Endodermal cell (in vitro differentiated cells): ENCODE data around the gene ANKH. TPM values are rescaled to one million over a fixed set of nuclear protein-coding genes. Genes with fewer than 3 reads are reported as not detected.

Source experiments
- DNase-seq: peaks from one replicate; pipeline ENCODE4 v3.0.0-alpha.2; 2017
- H3K27ac ChIP-seq: 2 replicates; pipeline ENCODE4 v1.5.1; 2013; ENCODE audit warnings: mild to moderate bottlenecking, low read depth, low read length, moderate library complexity
- H3K27me3 ChIP-seq: 2 replicates; pipeline ENCODE4 v1.6.1; 2013; ENCODE audit warnings: mild to moderate bottlenecking, low read length, moderate library complexity; ENCODE audit not compliant: insufficient read depth, control insufficient read depth, poor library complexity, severe bottlenecking
- H3K36me3 ChIP-seq: 2 replicates; pipeline ENCODE4 v1.7.0; 2013; ENCODE audit warnings: mild to moderate bottlenecking, low read length, moderate library complexity; ENCODE audit not compliant: control insufficient read depth, insufficient read depth
- H3K4me1 ChIP-seq: one replicate; pipeline ENCODE4 v1.7.0; 2013; ENCODE audit warnings: low read length; ENCODE audit not compliant: control insufficient read depth, insufficient read depth
- H3K4me3 ChIP-seq: 2 replicates; pipeline ENCODE4 v1.5.1; 2013; ENCODE audit warnings: mild to moderate bottlenecking, low read length, moderate library complexity
- H3K9ac ChIP-seq: 2 replicates; pipeline ENCODE4 v1.6.1; 2013; ENCODE audit warnings: mild to moderate bottlenecking, low read length, moderate library complexity; ENCODE audit not compliant: poor library complexity, severe bottlenecking; ENCODE audit errors: extremely low read depth
- H3K9me3 ChIP-seq: 2 replicates; pipeline ENCODE4 v1.6.1; 2013; ENCODE audit warnings: mild to moderate bottlenecking, low read length, moderate library complexity; ENCODE audit not compliant: control insufficient read depth
- H3K27ac Mint-ChIP-seq: 2 replicates; pipeline ENCODE4 v1.8.0; 2020; ENCODE audit warnings: mixed read lengths
- H3K27me3 Mint-ChIP-seq: 2 replicates; pipeline ENCODE4 v1.8.0; 2021; ENCODE audit warnings: mild to moderate bottlenecking, mixed read lengths; ENCODE audit not compliant: insufficient read depth
- H3K36me3 Mint-ChIP-seq: 2 replicates; pipeline ENCODE4 v1.8.0; 2020; ENCODE audit warnings: low read depth, mixed read lengths
- H3K4me1 Mint-ChIP-seq: 2 replicates; pipeline ENCODE4 v1.8.0; 2020; ENCODE audit warnings: mixed read lengths
- H3K4me3 Mint-ChIP-seq: 2 replicates; pipeline ENCODE4 v1.8.0; 2020; ENCODE audit warnings: mild to moderate bottlenecking, moderate library complexity, mixed read lengths
- H3K9me3 Mint-ChIP-seq: 2 replicates; pipeline ENCODE4 v1.8.0; 2020; ENCODE audit warnings: mild to moderate bottlenecking, mixed read lengths
- CTCF ChIP-seq: fragments of 200-600 bp; sonication (generic); conservative IDR thresholded peaks from 2 replicates; pipeline ENCODE4 v1.5.0; 2021; ENCODE audit warnings: antibody characterized with exemption, mild to moderate bottlenecking
- WGBS, 2 experiments: methylation state at CpG; one replicate each; pipeline versions ENCODE4 v1.1.5 to v1.1.7; 2013; ENCODE audit warnings: missing lambda C conversion rate in 2 of 2, mixed read lengths in 1 of 2; ENCODE audit not compliant: insufficient coverage in 1 of 2, insufficient read length in 1 of 2; 5-methylcytosine and 5-hydroxymethylcytosine counted together
- total RNA-seq, 2 donors: library from RNA; stranded (reverse); fragmentation: NEBNext Ultra II Directional in 1 of 2; extraction: Animal tissue kit (Norgen Biotek cat#: 25700) in 1 of 2; gene quantifications; 2 replicates in 1 of 2; 3 replicates in 1 of 2; pipeline ENCODE4 v1.2.1, GENCODE V29; 2021

The ANKH gene
- total RNA-seq, 2 donors from 2014 or later, result 26.5 to 43.4 TPM

DNA sequence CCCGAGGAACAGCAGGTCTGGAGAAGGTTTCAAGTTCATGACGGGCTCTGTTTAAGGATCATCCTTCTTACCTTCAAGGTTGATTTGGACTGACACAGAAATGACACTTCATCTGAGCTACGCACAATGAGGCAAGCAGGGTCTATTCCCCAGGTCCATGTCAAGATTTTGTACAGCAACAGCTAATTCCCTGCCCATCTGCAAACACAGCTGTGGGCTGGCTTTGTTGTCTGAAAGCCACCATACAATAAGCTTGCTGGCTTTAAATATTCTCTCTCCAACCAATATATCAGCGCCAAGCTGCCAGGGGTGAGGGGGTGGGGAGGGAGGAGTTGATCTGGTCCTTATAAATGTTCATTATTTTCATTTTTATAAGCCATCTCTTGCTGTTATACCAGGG lies 115.1 kb downstream of the ANKH start:
- DNase-seq, result no peak
- WGBS, 2 experiments, result 96 to 97% methylated on average over 3 of the region's 4 CpGs
- H3K27me3 ChIP-seq, result no peaks in the 10 kb centered on the region
- TF ChIP-seq CTCF, result no peak
- Mint-ChIP-seq H3K9me3 (no peaks in the 10 kb centered on the region), H3K4me1 (peaks cover 12% of the 10 kb centered on the region), H3K27ac (no peak overlapping the region), H3K27me3 (no peaks in the 10 kb centered on the region), H3K36me3 (no peaks in the 10 kb centered on the region), H3K4me3 (no peak overlapping the region)
- no peak overlapping the region for H3K9ac ChIP-seq
- H3K27ac ChIP-seq, result no peak overlapping the region
- peaks cover 2% of the 10 kb centered on the region for H3K36me3 ChIP-seq
- H3K9me3 ChIP-seq, result no peaks in the 10 kb centered on the region
- no peak overlapping the region for H3K4me3 ChIP-seq
- H3K4me1 ChIP-seq, result no peaks in the 10 kb centered on the region

DNA sequence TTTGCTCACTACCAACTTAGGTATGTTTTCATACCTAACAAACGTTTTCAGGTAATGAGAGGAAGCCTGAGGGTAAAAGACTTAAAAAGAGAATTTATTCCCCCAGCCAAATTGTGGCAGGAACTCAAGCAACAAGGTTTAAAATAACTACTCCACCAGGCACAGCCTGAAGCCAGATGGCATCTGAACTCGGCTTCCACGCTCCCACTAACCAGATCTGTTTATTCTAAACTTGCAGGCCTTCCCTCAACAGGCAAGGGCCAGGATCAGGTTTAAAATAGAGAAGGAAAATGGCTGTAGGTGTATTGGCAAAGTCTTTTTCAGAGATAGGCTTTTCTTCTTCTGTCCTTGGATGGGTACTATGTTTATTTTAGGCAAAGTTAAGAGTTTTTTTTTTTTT lies 117.6 kb downstream of the ANKH start:
- TF ChIP-seq CTCF, result no peak
- Mint-ChIP-seq H3K4me1 (peaks cover 12% of the 10 kb centered on the region), H3K9me3 (no peaks in the 10 kb centered on the region), H3K4me3 (no peak overlapping the region), H3K36me3 (no peaks in the 10 kb centered on the region), H3K27me3 (no peaks in the 10 kb centered on the region), H3K27ac (no peak overlapping the region)
- no peak overlapping the region for H3K9ac ChIP-seq
- no peaks in the 10 kb centered on the region for H3K27me3 ChIP-seq
- peaks cover 12% of the 10 kb centered on the region for H3K36me3 ChIP-seq
- no peak overlapping the region for H3K4me3 ChIP-seq
- WGBS, 2 experiments, result 60 to 90% methylated on average over 1 to 3 of the region's 3 CpGs
- DNase-seq, result no peak
- H3K4me1 ChIP-seq, result no peaks in the 10 kb centered on the region
- H3K9me3 ChIP-seq, result no peaks in the 10 kb centered on the region
- no peak overlapping the region for H3K27ac ChIP-seq

GRCh38 chr5:14753292-14753691 lies 118.3 kb downstream of the ANKH start:
- TF ChIP-seq CTCF, result no peak
- H3K27ac ChIP-seq, result no peak overlapping the region
- H3K27ac Mint-ChIP-seq, result no peak overlapping the region

More at GRCh38 chr5:14753292-14753691, 118.3 kb downstream of the ANKH start:
- no peak overlapping the region for H3K4me3 Mint-ChIP-seq
- H3K9ac ChIP-seq, result no peak overlapping the region
- 93 to 100% methylated on average over 5 to 6 of the region's 6 CpGs for WGBS, 2 experiments
- H3K36me3 ChIP-seq, result peaks cover 12% of the 10 kb centered on the region
- H3K4me1 Mint-ChIP-seq, result peaks cover 12% of the 10 kb centered on the region
- H3K9me3 Mint-ChIP-seq, result no peaks in the 10 kb centered on the region
- H3K4me1 ChIP-seq, result no peaks in the 10 kb centered on the region
- no peaks in the 10 kb centered on the region for H3K27me3 ChIP-seq
- no peak for DNase-seq
- no peaks in the 10 kb centered on the region for H3K36me3 Mint-ChIP-seq
- no peak overlapping the region for H3K4me3 ChIP-seq
- no peaks in the 10 kb centered on the region for H3K9me3 ChIP-seq
- no peaks in the 10 kb centered on the region for H3K27me3 Mint-ChIP-seq
